CD4-positive, alpha-beta T cell treated with Interleukin-10 for 1 hour (primary cell): Measurements from ENCODE around the gene GPR15LG.

Source experiments
- DNase-seq: peaks from one replicate; pipeline ENCODE4 v3.0.0-alpha.2; 2020

Gene GPR15LG

DNA sequence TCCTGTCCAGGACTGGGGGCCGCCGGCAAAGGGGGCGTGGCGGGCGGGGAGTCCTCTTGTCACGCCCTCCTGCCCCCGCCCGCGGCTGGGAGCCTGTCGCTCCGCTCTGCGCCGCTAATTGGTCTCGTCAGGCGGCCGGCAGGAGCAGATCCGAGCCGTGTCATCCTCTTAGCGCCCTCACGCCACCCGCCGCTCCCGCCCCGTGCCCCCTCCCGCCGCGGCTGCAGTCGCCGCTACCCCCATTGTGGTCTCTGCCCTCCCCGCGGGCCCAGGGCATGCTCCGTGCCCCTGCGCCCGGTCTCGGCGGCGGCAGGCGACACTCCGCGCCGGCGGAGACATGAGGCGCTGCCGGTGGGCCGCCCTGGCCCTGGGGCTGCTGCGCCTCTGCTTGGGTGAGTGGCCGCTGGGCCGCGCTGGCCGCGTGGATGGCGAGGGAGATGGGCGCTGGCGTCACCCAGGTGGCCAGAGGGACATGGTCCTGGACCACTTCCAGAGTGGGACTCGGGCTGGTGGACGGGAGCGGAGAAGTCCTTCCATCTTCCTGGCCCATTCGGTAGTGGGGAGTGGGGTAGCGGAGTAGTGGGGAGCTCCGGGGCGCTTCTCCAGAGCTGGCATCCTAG is 20.9 kb downstream of the GPR15LG start, which contains the start of gene CDHR1:
TSS of gene CDHR1 (plus strand) at position 114 of the 620 bp plus-strand sequence. CDS start at position 338, 224 bp downstream.
- DNase-seq: peak; percentile 64

DNA sequence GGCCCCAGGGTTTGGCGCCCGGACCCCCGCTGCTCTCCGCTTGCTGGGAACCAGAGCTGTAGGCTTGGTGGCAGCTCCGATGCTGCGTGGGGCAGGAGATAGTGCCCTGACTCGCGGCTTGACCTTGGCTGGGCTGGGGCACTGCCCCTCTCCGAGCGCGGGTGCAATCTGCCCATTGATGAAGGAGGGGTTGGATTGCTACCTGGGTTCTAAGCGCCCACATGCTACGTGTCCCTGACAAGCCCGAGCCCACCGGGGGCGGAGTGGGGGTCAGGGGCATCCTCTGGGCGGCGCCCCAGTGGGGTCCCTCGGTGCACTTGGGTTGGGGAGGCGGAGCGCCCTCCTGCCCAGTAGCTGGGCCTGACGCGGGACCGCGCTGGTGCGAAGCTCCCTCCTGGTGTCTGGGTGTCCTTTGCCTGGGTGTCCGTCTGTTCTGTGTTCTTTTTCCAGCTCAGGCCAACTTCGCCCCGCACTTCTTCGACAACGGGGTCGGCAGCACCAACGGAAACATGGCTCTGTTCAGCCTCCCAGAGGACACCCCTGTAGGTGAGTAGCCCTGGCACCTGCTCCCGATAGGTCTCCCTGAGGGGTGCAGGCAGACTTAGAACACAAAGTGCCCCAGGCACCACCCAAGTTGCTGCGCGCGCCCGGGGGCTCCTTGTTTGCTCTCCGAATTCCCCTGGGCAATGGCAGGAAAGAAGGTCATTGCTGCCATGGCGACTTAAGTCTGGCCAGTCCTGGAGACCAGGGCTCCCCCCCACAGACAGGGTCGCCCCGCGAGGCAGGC is 21.6 kb downstream of the GPR15LG start:
- no peak for DNase-seq

DNA sequence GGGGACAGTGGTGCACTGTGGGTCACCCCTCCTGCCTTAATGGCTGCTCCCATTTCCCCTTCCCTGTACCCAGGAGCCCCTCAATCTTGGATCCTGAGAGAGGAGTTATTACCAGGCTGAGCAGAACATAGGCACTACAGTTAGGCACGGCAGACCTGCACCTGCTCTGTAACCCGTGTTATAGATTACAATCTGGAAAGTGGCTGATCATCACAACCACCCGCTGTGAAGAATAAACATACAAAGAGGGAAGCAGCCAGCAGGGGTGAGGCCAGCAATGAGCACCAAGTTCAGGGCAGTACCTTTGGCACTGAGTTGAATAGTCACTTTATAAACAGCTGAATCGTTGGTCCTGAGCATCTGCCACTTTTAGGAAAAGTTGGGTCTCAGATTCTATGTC is 22.5 kb downstream of the GPR15LG start:
- no peak for DNase-seq

DNA sequence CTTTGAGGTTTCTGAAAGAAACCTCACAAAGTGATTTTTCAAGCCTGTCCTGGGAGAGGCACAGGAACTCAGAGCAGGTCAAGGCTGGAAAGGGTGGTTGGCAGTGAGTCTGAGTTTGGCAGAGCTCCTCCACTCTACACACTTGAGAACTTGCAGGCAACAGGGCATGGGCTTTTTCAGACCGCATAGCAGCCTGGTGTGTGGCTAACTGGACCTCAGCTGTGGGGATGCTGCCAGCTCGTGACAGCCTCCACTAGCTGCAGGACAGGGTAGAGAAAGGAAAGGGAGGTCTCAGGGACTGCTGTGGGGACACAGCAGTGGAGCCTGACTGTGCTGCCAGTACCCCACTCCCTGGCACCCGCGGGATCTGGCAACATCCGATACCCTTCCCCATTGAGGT is 23.3 kb downstream of the GPR15LG start:
- no peak for DNase-seq

DNA sequence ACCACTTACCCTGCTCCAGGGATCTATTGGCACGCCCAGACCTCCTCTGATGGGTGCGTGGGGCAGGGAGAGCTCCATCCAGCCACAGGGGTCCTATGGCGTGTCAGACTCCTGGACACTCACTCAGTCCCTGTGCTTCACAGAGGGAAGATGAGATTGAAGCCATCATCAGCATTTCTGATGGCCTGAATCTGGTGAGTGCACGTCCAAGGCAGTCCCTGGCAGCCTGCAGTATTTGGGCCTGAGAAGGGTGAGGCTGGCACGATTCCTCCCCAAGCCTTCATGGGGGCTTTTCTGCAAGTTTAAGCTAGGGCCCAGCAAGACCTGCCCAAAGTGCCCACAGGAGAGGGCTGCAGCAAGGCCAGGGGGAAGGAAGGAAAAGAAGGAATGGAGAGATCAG is 24.0 kb downstream of the GPR15LG start:
- no peak for DNase-seq

DNA sequence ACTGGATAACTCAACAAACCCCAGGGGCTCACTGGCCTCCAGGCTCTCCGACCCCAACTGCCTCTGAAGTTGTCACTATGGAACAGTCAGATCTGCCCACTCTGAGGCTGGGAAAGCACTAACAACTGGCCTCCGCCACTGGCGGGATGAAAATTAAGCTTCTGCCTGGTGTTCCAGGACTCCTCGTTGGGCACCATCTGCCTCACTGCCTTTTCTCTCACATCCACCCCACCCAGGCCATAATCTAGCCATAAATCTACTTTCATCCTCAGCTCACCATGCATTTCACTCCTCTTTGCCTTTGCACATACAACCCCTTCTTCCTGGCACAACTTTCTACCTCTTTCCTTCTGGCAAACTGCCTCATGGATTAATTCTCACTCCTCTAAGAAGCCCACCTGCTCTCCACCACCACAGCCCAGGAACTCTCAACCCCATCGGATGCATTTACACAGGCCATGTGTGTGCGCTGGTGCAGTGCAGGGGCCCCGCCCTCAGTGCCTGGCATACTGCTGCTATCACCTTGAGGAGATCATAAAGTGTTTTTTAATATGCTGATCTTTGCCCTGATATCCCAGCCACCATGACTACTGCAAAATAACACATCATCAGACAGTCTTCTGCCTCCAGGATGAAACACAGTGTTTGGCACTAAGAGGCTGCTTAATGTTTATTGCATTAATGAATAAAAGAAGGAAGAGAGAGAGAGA is 24.8 kb downstream of the GPR15LG start:
- no peak for DNase-seq

DNA sequence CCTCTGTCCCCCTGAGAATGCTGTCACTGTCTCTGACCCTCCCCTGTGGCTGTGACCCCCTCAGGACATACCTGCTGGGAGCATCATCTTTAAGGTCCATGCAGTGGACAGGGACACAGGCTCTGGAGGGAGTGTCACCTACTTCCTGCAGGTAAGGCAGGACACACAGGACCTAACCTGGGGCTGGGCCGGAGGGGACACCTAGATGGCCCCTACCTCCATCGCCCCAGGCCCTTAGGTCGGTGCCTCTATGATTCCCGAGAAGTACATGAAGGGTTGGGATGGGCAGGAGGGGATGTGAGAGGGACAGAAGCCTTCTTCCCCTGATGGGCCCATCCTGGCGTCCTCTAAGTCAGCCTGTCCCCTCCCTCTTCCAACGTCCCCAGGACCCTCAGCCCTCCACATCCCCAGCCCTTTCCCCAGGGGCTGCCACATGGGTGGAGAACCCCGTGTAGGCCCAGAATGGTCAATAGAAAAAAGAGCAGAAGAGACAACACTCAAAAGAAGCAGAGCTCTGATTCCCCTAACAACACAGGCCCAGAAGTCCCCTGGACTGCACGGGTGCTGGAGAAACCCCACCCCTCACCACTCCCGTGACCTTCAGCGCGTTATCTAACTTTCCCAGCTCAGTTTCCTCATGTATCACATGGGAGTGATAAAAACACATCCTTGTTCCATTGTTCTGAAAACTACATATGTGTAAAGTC is 27.1 kb downstream of the GPR15LG start:
- DNase-seq: no peak

DNA sequence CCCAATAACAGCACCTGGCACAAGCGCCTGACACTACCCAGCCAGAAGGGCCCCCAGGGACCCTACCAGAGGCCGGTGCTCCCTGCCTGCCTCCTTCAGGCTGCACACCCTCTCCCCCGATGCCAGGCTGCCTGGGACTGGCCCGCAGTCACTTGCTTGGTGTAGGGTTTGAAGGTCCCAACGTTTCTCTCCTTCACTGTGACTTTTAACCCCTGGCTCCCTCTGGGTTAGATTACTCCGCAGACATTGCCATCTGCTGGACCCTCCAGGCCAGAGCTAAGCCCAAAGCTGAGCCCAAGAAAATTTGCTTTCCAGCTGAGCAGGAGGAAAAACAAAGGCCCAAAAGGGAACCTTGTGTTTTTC is 27.6 kb downstream of the GPR15LG start:
- no peak for DNase-seq

DNA sequence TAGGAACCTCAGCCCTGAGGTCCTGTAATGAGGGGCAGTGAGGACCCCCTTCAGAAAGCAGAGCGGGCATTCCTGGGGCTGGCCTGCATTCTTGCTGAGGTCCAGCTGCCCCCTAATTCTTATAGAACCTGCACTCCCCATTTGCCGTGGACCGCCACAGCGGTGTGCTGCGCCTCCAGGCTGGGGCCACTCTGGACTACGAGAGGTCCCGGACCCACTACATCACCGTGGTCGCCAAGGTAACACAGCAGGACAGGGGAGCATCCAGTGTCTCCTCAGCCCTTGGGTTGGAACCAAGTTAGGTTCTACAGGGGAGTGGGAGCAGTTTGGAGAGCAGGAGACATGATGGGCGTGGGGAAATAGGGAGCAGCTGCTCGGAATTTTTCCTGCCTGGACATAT is 28.1 kb downstream of the GPR15LG start:
- DNase-seq: no peak

DNA sequence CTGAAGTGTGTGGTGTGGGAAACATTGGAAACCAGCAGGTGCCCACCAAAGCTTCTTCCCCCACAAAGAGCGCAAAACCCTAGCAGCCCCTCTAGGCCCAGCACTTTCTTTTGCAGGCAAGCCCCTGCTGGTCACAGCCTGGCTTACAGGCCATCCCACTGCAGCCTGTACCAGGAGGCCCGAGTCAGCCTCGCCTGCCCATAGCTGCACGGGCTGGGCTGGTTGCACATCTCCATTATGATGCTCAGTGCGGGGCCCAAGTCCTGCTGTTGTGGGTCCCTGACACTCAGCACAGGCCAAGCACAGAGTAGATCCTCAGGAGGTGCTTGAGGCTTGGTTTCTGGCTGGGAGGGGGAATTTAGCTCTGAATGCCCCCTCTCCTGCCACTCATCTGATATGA is 28.7 kb downstream of the GPR15LG start:
- no peak for DNase-seq

DNA sequence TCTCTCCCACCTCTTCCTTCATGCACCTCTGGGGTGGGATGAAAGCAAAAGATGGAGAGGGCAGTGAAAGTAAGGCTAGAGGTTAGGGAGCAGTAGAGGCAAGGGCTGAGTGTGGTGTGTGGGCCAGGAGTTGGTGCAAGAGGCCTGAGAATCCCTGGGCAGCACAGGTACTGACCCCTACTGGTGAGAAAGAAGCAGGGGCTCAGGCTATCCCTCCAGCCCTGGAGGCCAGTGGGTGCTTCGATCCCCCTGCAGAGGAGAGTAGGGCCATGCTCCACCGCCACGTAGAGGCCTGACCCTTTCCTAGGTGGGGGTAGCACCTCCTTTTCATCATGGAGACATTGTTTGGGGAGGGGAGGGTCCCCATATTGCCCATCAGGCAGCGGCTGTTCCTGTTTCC is 30.5 kb downstream of the GPR15LG start:
- DNase-seq: no peak

DNA sequence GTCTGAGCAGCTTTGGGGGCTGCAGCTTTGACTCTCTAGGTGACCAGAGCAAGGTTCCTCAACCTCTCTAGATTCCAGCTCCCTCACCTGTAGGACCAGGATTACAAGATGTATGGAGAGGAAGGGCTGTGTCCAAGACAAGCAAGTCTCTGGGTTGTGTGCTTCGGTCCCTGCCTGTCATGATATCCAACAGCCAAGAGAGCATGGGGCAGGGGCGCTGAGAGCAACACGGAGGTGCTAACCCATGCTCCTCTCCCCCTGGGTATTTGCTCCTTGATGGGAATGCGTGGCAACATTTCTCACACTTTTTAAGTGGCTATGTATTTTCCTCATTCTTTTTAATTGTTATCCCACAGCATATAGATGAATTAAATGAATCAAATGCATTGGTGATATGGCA is 31.0 kb downstream of the GPR15LG start:
- DNase-seq: no peak

DNA sequence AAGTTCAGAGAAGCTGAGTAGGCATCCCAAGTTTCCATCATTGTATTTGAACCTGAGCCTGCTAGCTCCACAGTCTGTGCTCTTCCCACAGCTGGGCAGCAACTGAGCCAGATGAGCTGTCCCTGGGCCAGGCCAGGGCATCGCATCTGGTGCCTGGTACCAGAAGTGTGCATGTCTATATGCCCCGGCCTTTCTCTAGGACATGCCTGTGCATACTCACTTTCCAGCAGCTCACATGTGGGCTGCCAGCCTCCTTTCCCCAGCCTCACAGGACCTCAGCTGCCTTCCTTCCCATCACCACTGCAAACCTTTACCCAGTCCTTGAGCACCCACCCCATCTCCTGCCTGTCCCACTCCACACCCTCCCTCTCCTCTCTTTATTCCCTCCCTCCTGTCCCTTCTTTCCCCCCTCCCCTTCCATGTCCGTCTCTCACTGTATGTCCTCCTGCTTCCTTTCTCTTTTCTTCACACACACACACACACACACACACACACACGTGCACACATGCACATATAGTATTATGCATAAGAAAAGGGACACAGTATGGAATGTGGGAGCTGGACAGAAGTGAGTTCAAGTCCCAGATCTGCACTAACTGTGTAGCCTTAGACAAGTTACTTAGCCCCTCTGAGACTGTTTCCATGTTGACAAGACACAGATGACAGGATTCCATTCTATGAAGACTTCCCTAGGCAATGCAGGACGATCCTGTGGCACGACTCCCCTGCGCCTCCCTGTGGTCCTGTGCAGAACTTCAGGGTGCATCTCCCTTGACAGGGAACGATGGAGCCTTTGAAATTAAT is 31.6 kb downstream of the GPR15LG start:
- DNase-seq: peak; percentile 67

DNA sequence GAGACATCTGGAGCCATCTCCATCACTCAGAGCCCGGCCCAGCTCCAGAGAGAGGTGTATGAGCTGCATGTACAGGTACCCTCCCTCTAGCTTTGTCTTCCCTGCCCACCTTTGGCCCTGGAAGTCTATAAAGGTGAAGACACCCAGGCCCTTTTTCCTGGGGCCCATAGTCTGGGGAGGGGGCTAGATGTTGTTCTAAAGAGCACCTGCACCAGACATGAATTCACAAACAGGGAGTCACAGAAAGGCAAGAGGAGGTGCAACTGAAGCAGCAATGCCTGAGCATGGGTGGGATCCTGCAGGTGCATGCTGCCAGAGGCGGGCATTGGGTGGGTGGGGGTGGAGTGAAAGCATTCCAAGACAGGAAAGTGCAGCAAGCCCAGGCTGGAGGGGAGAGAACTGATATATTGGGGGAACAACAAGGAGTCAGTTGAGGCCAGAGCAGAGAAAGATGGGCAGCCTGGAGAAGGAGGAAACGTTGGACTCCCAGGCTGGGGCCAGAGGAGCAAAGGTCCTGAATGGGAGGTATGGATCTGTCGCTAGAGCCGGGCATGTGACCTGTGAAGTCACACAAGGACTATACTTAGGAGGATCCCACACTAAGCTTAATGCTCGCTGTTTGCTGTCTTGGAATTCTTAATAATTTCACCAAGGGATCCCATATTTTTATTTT is 32.4 kb downstream of the GPR15LG start:
- DNase-seq: no peak

DNA sequence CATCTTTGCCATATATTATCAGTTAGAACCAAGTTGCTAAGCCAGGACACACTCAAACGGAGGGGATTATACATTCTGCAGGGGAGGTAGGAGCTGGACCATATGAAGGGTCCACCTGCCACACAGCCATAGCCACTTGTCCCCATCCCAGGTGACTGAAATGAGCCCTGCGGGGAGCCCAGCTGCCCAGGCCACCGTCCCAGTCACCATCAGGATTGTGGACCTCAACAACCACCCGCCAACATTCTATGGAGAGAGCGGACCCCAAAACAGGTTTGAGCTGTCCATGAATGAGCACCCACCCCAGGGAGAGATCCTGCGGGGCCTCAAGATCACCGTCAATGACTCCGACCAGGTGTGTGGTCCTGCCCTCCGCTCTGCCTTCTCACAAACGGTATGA is 34.4 kb downstream of the GPR15LG start:
- no peak for DNase-seq

DNA sequence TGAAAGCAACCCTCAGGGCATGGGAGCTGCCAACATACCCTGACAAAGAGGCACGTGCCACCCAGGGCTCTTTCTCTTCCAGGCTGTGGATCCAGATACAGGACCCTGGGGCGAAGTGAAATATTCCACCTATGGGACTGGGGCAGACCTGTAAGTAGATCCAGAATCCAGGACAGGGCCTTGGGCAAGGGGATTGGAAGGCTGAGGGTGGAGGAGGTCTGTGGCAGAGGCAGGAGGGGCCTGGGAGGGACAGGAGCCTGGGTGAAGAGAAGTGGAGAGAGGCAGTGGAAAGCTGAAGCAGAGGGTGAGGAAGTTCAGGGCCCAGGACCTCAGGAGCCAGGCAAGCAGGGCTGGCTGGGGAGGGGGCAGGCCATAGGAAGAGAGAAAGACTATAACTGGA is 38.0 kb downstream of the GPR15LG start:
- no peak for DNase-seq

DNA sequence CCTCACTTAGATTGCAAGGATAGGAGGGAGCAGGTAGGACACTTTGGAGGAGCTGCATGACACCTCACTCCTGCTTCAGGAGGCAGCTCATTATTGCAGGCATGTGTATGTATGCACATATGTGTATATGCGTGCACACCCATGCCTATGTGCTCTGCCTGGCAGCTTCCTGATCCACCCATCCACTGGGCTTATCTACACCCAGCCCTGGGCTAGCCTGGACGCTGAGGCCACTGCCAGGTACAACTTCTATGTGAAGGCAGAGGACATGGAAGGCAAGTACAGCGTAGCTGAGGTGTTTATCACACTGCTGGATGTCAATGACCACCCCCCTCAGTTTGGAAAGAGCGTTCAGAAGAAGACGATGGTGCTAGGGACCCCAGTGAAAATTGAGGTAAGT is 38.4 kb downstream of the GPR15LG start:
- no peak for DNase-seq

DNA sequence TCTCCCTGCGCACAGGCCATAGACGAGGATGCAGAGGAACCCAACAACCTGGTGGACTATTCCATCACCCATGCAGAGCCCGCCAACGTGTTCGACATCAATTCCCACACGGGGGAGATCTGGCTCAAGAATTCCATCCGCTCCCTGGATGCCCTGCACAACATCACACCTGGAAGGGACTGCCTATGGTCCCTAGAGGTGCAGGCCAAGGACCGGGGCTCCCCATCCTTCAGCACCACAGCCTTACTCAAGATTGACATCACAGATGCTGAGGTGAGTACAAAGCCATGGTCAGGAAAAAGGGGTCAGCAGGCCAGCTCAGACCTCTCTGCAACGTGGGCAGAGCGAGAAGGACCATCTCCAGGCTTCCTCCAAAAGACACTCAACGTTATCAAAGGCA is 39.5 kb downstream of the GPR15LG start:
- no peak for DNase-seq

DNA sequence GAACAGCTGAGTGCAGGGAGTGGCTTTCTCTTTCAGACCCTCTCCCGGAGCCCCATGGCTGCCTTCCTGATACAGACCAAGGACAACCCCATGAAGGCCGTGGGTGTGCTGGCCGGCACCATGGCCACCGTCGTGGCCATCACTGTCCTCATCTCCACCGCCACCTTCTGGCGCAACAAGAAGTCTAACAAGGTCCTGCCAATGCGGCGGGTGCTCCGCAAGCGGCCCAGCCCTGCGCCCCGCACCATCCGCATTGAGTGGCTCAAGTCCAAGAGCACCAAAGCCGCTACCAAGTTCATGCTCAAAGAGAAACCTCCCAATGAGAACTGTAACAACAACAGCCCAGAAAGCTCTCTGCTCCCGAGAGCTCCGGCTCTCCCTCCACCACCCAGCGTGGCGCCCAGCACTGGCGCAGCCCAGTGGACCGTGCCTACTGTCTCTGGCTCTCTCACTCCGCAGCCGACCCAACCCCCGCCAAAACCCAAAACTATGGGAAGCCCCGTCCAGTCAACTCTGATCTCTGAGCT is 40.5 kb downstream of the GPR15LG start:
- DNase-seq: no peak

DNA sequence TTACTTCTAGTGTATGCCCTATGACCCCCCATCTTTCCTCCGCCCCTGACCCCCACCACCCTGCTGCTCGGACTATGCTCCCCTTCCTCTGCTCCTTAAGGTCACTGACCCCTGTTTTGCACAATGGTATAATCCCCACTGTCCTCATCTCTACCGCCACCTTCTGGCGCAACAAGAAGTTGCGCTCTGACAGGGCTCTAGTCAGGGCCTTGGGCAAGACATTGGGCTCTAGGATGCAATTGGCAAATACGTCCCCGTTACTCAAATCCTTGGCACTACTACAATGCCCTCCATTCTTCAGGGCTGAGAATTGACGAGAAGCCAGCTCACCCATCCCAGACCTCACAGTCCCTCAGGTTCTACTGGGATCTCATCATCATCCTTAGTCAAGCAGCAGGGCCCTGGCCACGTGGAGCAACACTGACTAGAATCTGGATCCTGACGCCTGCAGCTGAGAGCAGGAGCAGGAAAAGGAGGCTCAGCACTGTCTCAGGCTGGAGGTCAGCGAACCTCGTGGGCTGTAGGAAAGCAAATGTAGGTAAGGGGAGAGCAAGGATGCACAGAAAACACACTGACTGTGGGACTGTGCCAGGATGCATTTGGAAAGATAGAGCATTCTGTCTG is 41.1 kb downstream of the GPR15LG start:
- peak; percentile 49 for DNase-seq

DNA sequence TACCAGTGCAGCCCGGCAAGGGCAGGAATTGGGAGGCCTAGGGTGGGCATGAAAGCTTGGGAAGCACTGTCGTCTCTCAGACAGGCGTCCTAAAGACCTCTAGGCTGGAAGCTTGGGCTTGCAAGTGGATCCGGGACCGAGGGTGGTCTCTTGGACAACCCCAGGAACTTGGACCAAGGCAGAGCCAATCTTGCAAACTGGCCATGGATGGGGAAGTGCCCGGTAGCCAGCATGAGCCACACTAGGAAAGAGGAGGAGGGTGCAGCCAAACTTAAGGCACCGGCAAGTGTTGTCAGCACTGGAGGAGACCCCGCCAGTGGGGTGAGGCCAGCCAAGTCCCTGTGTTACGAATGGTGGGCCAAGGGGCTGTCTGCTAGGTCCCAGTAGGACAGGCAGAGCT is 43.2 kb downstream of the GPR15LG start:
- no peak for DNase-seq
